Erythroblast (primary cell): ENCODE measurements around the gene MLN.

Source experiments
- GATA1 ChIP-seq: IDR thresholded peaks from 2 replicates; pipeline ENCODE4 v1.6.1; 2011; ENCODE audit warnings: low read depth, mild to moderate bottlenecking, control low read depth, low read length, moderate library complexity
- POLR2A ChIP-seq: IDR thresholded peaks from 2 replicates; pipeline ENCODE4 v1.6.1; 2011; ENCODE audit warnings: mild to moderate bottlenecking, low read length

DNA sequence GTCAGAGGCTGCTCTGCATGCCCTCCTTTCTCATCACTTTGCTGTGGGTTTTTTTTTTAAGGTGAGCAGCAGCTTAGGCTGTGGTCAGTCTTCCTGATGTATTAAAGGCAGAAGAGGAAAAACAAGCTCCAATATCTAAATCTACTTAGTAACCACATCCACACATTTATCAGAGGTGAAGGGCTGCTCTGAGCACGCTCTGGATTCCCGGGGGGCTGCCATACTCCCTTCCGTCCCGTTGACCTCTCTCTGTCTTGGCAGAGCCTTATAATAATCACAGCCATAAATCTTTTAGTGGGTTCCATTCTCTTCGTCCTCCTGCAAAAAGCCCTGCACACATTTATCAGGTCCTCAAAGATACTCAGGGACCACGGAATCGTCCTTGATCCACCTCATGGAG is 12.2 kb downstream of the MLN start:
- TF ChIP-seq POLR2A, result no peak
- no peak for TF ChIP-seq GATA1
